Transverse colon (tissue), 4 donors: ENCODE results near the gene ZNF254. TPM values are rescaled to one million over a fixed set of nuclear protein-coding genes. Genes with fewer than 3 reads are reported as not detected.

ENCODE experiments used
- DNase-seq: peaks from one replicate; pipeline ENCODE4 v3.0.0-alpha.2; 2019
- H3K27ac ChIP-seq, 4 donors: fragments of 200-600 bp; sonication (generic); 2 replicates each; pipeline ENCODE4 v1.5.1; 2016 to 2018; ENCODE audit warnings: inconsistent platforms in 4 of 4
- H3K27me3 ChIP-seq: fragments of 200-600 bp; sonication (generic); 2 replicates; pipeline ENCODE4 v1.5.1; 2017; ENCODE audit warnings: inconsistent platforms
- H3K36me3 ChIP-seq, 4 donors: fragments of 200-600 bp; sonication (generic); 2 replicates each; pipeline ENCODE4 v1.5.1; 2017 to 2019; ENCODE audit warnings: inconsistent platforms in 4 of 4
- H3K4me1 ChIP-seq, 4 donors: fragments of 200-600 bp; sonication (generic); 2 replicates each; pipeline ENCODE4 v1.5.1; 2017 to 2020; ENCODE audit warnings: inconsistent platforms in 4 of 4
- H3K4me3 ChIP-seq, 4 donors: fragments of 200-600 bp; sonication (generic); 1 replicate in 1 of 4; 2 replicates in 3 of 4; pipeline versions ENCODE4 v1.5.1 to v1.6.1; 2017 to 2019; ENCODE audit warnings: inconsistent platforms in 4 of 4
- H3K9me3 ChIP-seq, 2 donors: fragments of 200-600 bp; sonication (generic); 2 replicates each; pipeline ENCODE4 v1.5.1; 2017 to 2019; ENCODE audit warnings: inconsistent platforms in 2 of 2
- EP300 ChIP-seq: sonication (generic); formaldehyde crosslinking; IDR thresholded peaks from one replicate; pipeline ENCODE4 v1.6.1; 2017; ENCODE audit warnings: antibody characterized with exemption, low read depth
- POLR2A ChIP-seq: fragments of 450-650 bp; IDR thresholded peaks from one replicate; pipeline ENCODE4 v1.6.1; 2016; ENCODE audit warnings: antibody characterized with exemption, mild to moderate bottlenecking, moderate library complexity
- POLR2AphosphoS5 ChIP-seq, 3 donors: sonication (generic); formaldehyde crosslinking; IDR thresholded peaks; one replicate each; pipeline ENCODE4 v1.6.1; 2016; ENCODE audit warnings: antibody characterized with exemption in 3 of 3
- WGBS, 2 donors: methylation state at CpG; one replicate each; pipeline ENCODE4 v1.1.5; 2018; ENCODE audit warnings: low coverage in 1 of 2; 5-methylcytosine and 5-hydroxymethylcytosine counted together
- in situ Hi-C, 4 donors: fragments of 200-750 bp; cut with MboI; loops; one replicate each; pipeline versions ENCODE4 v1.15.0 to v1.15.1; 2017; ENCODE audit warnings: low sequenced_read_pairs in 3 of 4, low pct_ligation_motif_present in 1 of 4, low pct_unique_long_range_greater_than_20kb in 1 of 4
- intact Hi-C: fragments of 100-400 bp; cut with DNase I; formaldehyde crosslinking; loops from one replicate; pipeline ENCODE4 v1.15.1; 2023; ENCODE audit warnings: low total_unique reads
- total RNA-seq, 4 donors: library from RNA; depleted of rRNA; stranded (reverse); fragments of >200 nt; gene quantifications; one replicate each; pipeline ENCODE4 v1.1.0, GENCODE V29; 2016
- TF ChIP-seq, protein P1 (sequence below), 5 experiments: fragments of 200-600 bp in 3 of 5; fragments of 450-650 bp in 2 of 5; sonication (generic) in 3 of 5; IDR thresholded peaks; 1 replicate in 2 of 5; 2 replicates in 3 of 5; pipeline ENCODE4 v1.5.1; 2016 to 2017; ENCODE audit warnings: antibody characterized with exemption in 5 of 5, inconsistent platforms in 3 of 5, mild to moderate bottlenecking in 2 of 5, moderate library complexity in 1 of 5

The ZNF254 gene
- total RNA-seq, 4 donors from 2014 or later: 5.2 to 25.1 (median 21.4) TPM

DNA sequence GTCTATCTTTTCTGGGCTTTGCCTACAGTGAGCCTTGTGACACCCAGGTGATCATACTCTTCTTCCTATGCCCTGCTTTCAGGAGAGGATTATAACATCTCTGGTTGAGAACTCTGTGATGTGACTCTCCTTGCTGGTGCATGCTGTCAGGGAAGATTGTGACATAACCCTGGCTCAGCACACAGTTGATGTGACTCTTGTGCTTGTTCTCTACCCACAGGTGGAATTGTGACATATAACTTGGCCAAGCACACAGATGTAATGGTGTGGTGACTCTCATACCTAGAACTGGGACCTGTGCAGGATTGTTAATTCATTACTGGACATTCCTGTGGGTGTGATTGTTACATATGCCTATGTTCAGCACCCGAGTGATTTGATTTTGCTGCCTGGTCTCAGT lies 21.7 kb upstream of the ZNF254 start:
- H3K9me3 ChIP-seq: no peaks in the 10 kb centered on the region
- no peak overlapping the region for H3K4me3 ChIP-seq
- peaks cover 0 to 11% (median 0%) of the 10 kb centered on the region in 4 donors for H3K36me3 ChIP-seq
- DNase-seq: no peak
- no peaks in the 10 kb centered on the region for H3K4me1 ChIP-seq
- TF ChIP-seq EP300 (no peak), POLR2AphosphoS5 (IDR thresholded peaks at IDR 0.05) (no peak), POLR2A (no peak)
- TF ChIP-seq, protein P1, sequence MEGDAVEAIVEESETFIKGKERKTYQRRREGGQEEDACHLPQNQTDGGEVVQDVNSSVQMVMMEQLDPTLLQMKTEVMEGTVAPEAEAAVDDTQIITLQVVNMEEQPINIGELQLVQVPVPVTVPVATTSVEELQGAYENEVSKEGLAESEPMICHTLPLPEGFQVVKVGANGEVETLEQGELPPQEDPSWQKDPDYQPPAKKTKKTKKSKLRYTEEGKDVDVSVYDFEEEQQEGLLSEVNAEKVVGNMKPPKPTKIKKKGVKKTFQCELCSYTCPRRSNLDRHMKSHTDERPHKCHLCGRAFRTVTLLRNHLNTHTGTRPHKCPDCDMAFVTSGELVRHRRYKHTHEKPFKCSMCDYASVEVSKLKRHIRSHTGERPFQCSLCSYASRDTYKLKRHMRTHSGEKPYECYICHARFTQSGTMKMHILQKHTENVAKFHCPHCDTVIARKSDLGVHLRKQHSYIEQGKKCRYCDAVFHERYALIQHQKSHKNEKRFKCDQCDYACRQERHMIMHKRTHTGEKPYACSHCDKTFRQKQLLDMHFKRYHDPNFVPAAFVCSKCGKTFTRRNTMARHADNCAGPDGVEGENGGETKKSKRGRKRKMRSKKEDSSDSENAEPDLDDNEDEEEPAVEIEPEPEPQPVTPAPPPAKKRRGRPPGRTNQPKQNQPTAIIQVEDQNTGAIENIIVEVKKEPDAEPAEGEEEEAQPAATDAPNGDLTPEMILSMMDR (IDR thresholded peaks at IDR 0.05): no peak
- in situ Hi-C loops (no loop called here), intact Hi-C loops (no loop called here)
- WGBS, 2 donors: 71 to 100% methylated on average over 1 of the region's 1 CpG
- H3K27me3 ChIP-seq: no peaks in the 10 kb centered on the region
- no peak overlapping the region for H3K27ac ChIP-seq

GRCh38 chr19:24065865-24066604 lies 21.0 kb upstream of the ZNF254 start:
- no peak for DNase-seq
- intact Hi-C loops (no loop called here), in situ Hi-C loops (no loop called here)
- no peak overlapping the region for H3K4me3 ChIP-seq
- H3K4me1 ChIP-seq: no peaks in the 10 kb centered on the region
- H3K27me3 ChIP-seq: no peaks in the 10 kb centered on the region
- H3K36me3 ChIP-seq: peaks cover 0 to 11% (median 0%) of the 10 kb centered on the region in 4 donors
- WGBS, 2 donors: 100% methylated on average over 1 of the region's 1 CpG; no CpG with 5 or more reads in 1 of the 2 donors
- H3K9me3 ChIP-seq: no peaks in the 10 kb centered on the region
- TF ChIP-seq POLR2A (no peak), EP300 (no peak)
- TF ChIP-seq, protein P1 (IDR thresholded peaks at IDR 0.05): no peak
- H3K27ac ChIP-seq: no peak overlapping the region

DNA sequence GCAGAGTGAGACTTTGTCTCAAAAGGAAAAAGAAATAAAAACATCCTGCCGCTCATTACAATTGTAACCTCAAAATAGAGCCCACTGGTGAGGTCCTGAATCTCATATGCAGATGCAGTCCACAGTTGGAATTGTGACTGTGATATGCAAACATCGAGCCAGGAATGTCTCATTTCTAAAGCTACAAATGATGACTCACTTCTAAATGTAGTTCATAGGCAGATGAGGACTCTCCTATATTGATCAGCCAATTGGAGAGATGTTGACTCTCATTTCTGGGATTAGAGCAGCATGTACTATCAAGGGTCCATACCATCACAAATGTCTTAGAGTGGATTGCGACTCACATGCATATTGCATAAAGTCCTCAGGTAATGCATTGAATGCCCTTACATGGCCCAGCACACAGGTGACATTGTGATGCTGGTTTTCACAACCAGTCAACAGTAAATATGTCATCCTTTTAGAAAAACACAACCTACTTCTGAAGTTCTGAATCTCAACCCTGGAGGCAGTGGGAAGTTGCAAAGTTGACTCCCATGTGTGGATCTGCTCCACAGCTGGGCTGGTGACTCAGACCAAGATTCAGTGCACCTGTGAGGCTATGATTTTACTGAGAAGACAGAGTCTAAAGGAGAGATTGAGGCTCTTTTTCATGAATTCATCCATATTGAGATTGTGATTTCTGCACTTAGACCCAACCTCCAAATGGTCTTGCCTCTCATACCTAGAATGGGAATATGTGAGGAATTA lies 16.9 kb upstream of the ZNF254 start:
- Histone ChIP-seq H3K9me3 (no peaks in the 10 kb centered on the region), H3K4me1 (no peaks in the 10 kb centered on the region), H3K27ac (no peak overlapping the region), H3K4me3 (no peak overlapping the region), H3K36me3 (peaks cover 0 to 11% (median 0%) of the 10 kb centered on the region in 4 donors), H3K27me3 (no peaks in the 10 kb centered on the region)
- 84% methylated on average over 3 of the region's 3 CpGs; no CpG with 5 or more reads in 1 of the 2 donors for WGBS, 2 donors
- in situ Hi-C loops (no loop called here), intact Hi-C loops (no loop called here)
- TF ChIP-seq EP300 (no peak), POLR2A (no peak), POLR2AphosphoS5 (IDR thresholded peaks at IDR 0.05) (no peak)
- TF ChIP-seq, protein P1 (IDR thresholded peaks at IDR 0.05): no peak
- no peak for DNase-seq

GRCh38 chr19:24071078-24071477 lies 15.9 kb upstream of the ZNF254 start:
- intact Hi-C loops: no loop called here
- 92 to 93% methylated on average over 2 of the region's 2 CpGs for WGBS, 2 donors
- TF ChIP-seq POLR2AphosphoS5 (IDR thresholded peaks at IDR 0.05): no peak
- TF ChIP-seq, protein P1 (IDR thresholded peaks at IDR 0.05): no peak
- TF ChIP-seq POLR2A: no peak
- TF ChIP-seq EP300: no peak

More at GRCh38 chr19:24071078-24071477, 15.9 kb upstream of the ZNF254 start:
- no peak for DNase-seq
- H3K27ac ChIP-seq: no peak overlapping the region
- H3K4me1 ChIP-seq: no peaks in the 10 kb centered on the region
- in situ Hi-C loops: no loop called here
- H3K9me3 ChIP-seq: no peaks in the 10 kb centered on the region
- H3K27me3 ChIP-seq: no peaks in the 10 kb centered on the region
- H3K4me3 ChIP-seq: no peak overlapping the region
- H3K36me3 ChIP-seq: peaks cover 0 to 11% (median 0%) of the 10 kb centered on the region in 4 donors
